ENCODE results near the gene LMX1B. TPM values are rescaled to one million over a fixed set of nuclear protein-coding genes. Genes with fewer than 3 reads are reported as not detected.

The LMX1B gene
- total and polyA plus RNA-seq, 2 of the 4 experiments (the other 2 are of a cell fraction): not detected

DNA sequence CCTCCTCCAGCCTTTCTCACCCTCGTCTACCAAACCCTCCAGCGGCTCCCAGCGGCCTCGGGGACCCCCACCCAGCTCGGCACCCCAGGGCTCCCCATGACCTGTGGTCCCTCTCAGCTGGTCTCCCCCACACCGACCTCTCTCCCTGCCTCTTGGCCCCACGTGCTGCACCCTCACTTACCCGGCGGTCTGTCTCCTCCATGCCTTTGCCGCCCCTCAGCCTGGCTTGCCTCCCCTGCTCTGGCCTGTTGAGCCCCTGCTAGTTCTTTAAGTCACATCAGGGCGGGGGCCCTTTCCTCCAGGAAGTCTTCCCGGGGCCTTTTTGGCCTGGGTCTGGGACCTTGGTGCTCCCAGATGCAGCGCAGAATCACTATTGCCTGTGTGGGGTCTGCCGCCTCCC, 81.5 kb downstream of the LMX1B start:
- Histone ChIP-seq H3K4ac (ENCODE audit: low read depth, low read length) (no peak overlapping the region), H2BK120ac (ENCODE audit: low read depth, low read length) (no peak overlapping the region), H2AK9ac (replicated peaks; ENCODE audit: low read depth, low read length, poor library complexity) (no peak overlapping the region), H3K27ac (ENCODE audit: insufficient read depth, low read length) (no peak overlapping the region), H3K4me1 (ENCODE audit: control insufficient read depth, insufficient read depth, low read length) (no peaks in the 10 kb centered on the region), H2BK5ac (ENCODE audit: low read depth, low read length, poor library complexity, severe bottlenecking) (no peak overlapping the region), H4K91ac (ENCODE audit: insufficient read depth, low read depth, low read length) (no peak overlapping the region), H4K20me1 (ENCODE audit: insufficient read depth, low read length) (no peaks in the 10 kb centered on the region; the same call in 1 of the 2 replicates), H3K14ac (replicated peaks; ENCODE audit: low read depth, low read length) (no peak overlapping the region), H3K9ac (ENCODE audit: low read depth, low read length) (no peak overlapping the region), H3K9me1 (ENCODE audit: insufficient read depth, low read length) (no peaks in the 10 kb centered on the region), H3K36me3 (ENCODE audit: control insufficient read depth, insufficient read depth, low read length) (no peaks in the 10 kb centered on the region), H4K5ac (ENCODE audit: low read depth, low read length) (no peak overlapping the region), H4K8ac (ENCODE audit: low read depth in 2 of 2, low read length in 2 of 2) (no peak overlapping the region), H3K27me3 (ENCODE audit: control insufficient read depth, insufficient read depth, low read length) (peaks cover 32% of the 10 kb centered on the region), H2AFZ (replicated peaks; ENCODE audit: low read length, poor library complexity) (no peak overlapping the region), H3K4me3 (ENCODE audit: insufficient read depth, low read depth, low read length) (no peak overlapping the region), H3K18ac (ENCODE audit: low read depth, low read length) (no peak overlapping the region), H3K4me2 (ENCODE audit: low read depth, low read length) (no peak overlapping the region), H2BK20ac (ENCODE audit: low read depth, low read length) (no peak overlapping the region), H3K79me1 (ENCODE audit: low read depth in 1 of 2, low read length in 2 of 2) (no peaks in the 10 kb centered on the region), H3K9me3 (ENCODE audit: control insufficient read depth, insufficient read depth, low read length) (no peaks in the 10 kb centered on the region), H2BK15ac (ENCODE audit: low read depth, low read length) (no peak overlapping the region), H3K56ac (ENCODE audit: extremely low read depth, insufficient read depth, low read length) (no peak overlapping the region), H3K23ac (ENCODE audit: low read depth, low read length) (no peak overlapping the region), H2AK5ac (ENCODE audit: low read depth, low read length) (no peak overlapping the region)
- ChIA-PET CTCF (interaction anchor here (0.9 kb wide), 1 partner anchor 11 kb away, joined by 4 read pairs; no protein-coding TSS in a partner anchor), POLR2A (ENCODE audit: unreplicated experiment) (no interaction called here)
- BruUV-seq (replicated peaks): no TSS peak
- DNase-seq: no peak
- intact Hi-C loops (cut with micrococcal nuclease) (no loop called here), dilution Hi-C loops (cut with HindIII; ENCODE audit: low sequenced_read_pairs, unreplicated experiment) (no loop called here), in situ Hi-C loops (cut with MboI; ENCODE audit: low sequenced_read_pairs) (no loop called here)
- no peak for TF ChIP-seq ELK1 (IDR thresholded peaks at IDR 0.05; ENCODE audit: borderline replicate concordance, low read depth, low read length)
- TF ChIP-seq CHD1 (IDR thresholded peaks at IDR 0.05; ENCODE audit: low read depth, low read length): no peak
- TF ChIP-seq NFE2L2 (IDR thresholded peaks at IDR 0.05; ENCODE audit: low read depth, low read length): no peak
- TF ChIP-seq POLR2A (IDR thresholded peaks at IDR 0.05; ENCODE audit: low read depth, low read length): no peak
- no peak for TF ChIP-seq MAFK (IDR thresholded peaks at IDR 0.05; ENCODE audit: low read depth, low read length)
- TF ChIP-seq RCOR1 (IDR thresholded peaks at IDR 0.05; ENCODE audit: insufficient replicate concordance, low read length): no peak
- TF ChIP-seq BHLHE40 (IDR thresholded peaks at IDR 0.05; ENCODE audit: low read depth, low read length): no peak
- TF ChIP-seq RFX5 (IDR thresholded peaks at IDR 0.05; ENCODE audit: low read depth, low read length): no peak
- no peak for TF ChIP-seq FOS (IDR thresholded peaks at IDR 0.05; ENCODE audit: low read depth, low read length)
- TF ChIP-seq, protein P1, sequence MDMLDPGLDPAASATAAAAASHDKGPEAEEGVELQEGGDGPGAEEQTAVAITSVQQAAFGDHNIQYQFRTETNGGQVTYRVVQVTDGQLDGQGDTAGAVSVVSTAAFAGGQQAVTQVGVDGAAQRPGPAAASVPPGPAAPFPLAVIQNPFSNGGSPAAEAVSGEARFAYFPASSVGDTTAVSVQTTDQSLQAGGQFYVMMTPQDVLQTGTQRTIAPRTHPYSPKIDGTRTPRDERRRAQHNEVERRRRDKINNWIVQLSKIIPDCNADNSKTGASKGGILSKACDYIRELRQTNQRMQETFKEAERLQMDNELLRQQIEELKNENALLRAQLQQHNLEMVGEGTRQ (IDR thresholded peaks at IDR 0.05; ENCODE audit: low read depth, low read length): no peak
- TF ChIP-seq MXI1 (IDR thresholded peaks at IDR 0.05; ENCODE audit: borderline replicate concordance, low read depth, low read length): no peak
- TF ChIP-seq MAZ (IDR thresholded peaks at IDR 0.05; ENCODE audit: borderline replicate concordance, low read depth, low read length): no peak
- TF ChIP-seq, protein P2, sequence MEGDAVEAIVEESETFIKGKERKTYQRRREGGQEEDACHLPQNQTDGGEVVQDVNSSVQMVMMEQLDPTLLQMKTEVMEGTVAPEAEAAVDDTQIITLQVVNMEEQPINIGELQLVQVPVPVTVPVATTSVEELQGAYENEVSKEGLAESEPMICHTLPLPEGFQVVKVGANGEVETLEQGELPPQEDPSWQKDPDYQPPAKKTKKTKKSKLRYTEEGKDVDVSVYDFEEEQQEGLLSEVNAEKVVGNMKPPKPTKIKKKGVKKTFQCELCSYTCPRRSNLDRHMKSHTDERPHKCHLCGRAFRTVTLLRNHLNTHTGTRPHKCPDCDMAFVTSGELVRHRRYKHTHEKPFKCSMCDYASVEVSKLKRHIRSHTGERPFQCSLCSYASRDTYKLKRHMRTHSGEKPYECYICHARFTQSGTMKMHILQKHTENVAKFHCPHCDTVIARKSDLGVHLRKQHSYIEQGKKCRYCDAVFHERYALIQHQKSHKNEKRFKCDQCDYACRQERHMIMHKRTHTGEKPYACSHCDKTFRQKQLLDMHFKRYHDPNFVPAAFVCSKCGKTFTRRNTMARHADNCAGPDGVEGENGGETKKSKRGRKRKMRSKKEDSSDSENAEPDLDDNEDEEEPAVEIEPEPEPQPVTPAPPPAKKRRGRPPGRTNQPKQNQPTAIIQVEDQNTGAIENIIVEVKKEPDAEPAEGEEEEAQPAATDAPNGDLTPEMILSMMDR (conservative IDR thresholded peaks at IDR 0.05; ENCODE audit: low read depth, low read length): no peak
- TF ChIP-seq SMC3 (IDR thresholded peaks at IDR 0.05; ENCODE audit: low read depth, low read length): no peak
- ATAC-seq (ENCODE audit: low read depth): no peak
- no CpG with 5 or more reads among the region's 14 CpGs for WGBS, 2 experiments (ENCODE audit: extremely low coverage in 2 of 2, insufficient read length in 1 of 2)

All from IMR-90 (cell line).